Fibroblast of skin of back (primary cell): ENCODE measurements around the gene INO80B.

Experiments used
- DNase-seq: peaks from one replicate; pipeline ENCODE4 v3.0.0-alpha.2; 2013

Gene INO80B

DNA sequence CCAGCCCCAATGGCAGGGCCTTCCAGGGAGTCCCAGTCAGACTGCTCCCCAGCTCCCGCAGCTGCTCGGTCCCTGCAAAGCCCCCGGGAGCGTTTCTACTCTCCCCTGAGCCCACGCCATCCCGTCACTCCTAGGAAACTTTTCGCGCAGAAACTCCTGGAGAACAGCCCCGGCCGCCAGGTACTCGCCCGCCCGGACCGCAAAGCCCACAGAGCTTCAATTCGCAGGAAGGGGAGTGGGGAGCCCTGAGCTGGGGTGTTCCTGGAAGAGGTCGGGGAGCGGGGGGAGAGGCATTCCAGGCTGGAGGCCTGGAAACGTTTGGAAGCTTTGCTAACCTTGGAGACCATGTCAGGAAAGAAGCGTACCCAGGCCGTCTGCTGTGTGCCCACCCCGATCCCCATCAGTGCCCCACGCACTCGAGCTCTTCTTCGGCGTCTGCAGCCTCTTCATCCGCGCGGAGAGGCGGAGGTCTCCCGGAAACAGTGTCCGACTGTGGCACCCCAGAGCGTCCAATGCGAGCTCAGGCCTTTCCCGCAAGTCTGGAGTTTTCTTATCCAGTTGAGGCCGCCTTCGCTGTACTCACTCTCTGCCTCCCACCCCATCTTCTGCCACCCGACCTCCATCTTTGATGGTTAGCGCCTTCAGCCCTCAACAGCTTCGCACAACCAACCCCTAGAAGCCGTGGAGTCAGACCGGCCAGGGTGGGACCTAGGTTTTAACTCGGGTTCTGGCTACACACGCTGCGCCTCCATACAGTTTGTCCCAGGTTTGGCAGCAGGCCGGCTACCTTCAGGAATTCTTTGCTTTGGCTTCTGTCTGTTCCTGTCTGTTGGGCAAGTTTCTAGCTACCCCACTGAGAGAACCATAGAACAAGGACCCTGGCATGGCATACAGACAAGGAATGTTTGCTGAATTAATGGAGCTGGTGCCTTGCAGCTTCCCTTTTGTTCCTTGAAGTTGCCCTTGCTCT, 48.9 kb downstream of the INO80B start:
- DNase-seq: no peak

DNA sequence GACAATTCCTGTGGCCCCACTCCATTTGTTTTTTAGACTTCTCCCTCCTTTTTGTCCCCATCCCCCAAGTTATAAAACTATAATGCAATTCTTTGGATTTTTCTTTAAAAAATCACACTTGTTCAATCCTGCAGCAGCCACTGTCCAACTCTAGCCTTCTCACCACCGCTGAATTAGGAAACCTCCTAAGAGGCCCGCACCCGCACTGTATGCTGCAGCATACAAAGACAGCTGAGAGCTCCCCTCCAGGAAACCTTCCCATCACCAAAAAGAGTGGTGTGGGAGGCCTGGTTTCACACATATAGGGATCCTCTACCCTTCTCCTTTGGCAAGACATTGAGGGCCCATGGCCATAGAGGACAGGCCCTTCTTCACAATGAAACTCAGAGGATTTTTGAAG, 49.7 kb downstream of the INO80B start:
- no peak for DNase-seq

DNA sequence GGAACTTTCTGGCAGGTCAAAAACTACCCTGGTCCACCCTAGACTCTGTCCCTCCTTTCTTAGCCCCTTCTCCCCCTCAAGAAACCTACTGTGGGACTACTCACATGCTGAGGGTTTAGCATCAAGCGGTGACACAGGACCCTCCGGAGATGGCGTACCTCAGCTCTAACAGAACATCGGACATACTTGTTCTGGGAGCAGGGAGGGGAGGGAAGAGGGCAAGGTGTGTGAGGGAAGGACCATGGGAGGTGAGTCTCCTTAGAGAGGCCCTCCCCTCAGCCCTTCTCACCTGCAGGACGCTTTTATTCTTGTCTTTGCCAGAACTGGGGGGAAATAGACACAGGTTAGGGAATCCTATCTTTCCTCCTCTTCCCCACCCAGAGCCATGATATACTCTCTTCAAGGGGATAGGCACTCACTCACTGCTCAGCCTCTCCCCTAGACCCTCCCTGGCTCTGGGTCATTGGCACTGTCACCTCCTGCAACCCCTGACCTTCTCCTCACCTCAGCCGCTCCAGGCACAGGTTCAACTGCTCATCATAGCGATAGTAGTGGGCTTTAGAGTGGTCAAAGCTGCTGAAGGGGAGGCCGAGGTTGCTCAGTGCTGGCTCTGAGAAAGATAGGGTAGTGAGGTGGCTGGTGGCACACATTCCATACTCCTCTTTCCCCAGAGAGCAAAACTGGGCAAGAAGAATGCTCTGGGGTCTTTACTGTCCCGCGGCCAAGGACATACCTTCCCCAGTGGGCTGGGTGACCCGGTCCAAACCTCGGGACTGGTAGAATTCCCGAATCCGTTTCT, 50.8 kb downstream of the INO80B start:
- no peak for DNase-seq

DNA sequence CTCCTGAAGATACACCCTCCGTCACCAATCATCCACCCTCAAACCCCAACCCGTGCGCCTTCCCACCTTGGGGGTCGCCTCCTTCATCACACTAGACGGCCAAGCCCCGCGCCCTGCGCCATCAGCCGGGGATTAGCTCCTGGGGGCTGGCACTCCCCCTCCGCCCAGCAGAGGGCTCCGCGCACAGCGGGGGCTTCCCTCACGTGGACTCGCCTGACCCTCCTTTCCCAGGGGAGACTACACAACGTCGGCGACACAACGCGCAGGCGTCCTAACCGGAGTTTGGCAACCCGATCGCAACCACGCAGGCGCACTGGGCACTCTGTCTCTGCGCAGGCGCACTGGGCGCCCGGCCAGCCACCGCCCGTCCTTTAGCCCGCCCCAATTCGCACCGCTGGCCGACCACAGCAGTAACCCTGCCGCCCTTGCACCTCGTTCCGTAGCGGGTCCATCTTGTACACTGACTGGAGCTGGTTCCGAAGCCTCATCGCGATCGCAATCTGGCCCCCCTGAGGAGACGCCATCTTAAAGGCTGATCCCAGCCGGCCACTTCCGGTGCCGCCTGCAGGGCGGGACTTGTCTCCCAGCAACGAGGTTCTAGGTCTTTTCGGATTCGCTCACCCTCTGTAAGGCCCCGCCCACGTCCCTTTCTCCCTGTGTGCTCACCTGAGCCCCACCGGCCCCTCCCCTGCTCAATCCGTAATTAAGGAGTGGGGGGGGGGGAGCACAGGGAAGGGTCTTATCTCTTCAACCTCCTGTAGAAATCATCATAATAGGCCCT, 52.4 kb downstream of the INO80B start, which contains the start of gene PCGF1:
Gene PCGF1, minus strand, starts transcription at position 551 of the 781 bp plus-strand sequence. Its CDS starts 27 bp downstream, at position 524.
- DNase-seq: peak; percentile 97
